GM19452 (cell line): ENCODE results near the gene PARPBP.
"Not testable (repeated sequence)": the region's sequence is repeated elsewhere in the genome, so short reads cannot be mapped to it uniquely, and the experiment has no call there.

Source experiments
- ATAC-seq: cut with Tn5 transposase; IDR thresholded peaks from one replicate; pipeline ENCODE4 v1.9.1; 2021; ENCODE audit not compliant: unreplicated experiment

PARPBP gene

DNA sequence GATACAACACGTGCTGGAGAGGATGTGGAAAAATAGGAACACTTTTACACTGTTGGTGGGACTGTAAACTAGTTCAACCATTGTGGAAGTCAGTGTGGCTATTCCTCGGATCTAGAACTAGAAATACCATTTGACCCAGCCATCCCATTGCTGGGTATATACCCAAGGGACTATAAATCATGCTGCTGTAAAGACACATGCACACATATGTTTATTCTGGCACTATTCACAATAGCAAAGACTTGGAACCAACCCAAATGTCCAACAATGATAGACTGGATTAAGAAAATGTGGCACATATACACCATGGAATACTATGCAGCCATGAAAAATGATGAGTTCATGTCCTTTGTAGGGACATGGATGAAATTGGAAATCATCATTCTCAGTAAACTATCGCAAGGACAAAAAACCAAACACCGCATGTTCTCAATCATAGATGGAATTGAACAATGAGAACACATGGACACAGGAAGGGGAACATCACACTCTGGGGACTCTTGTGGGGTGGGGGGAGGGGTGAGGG lies 27.1 kb downstream of the PARPBP start:
- ATAC-seq: not testable (repeated sequence)

DNA sequence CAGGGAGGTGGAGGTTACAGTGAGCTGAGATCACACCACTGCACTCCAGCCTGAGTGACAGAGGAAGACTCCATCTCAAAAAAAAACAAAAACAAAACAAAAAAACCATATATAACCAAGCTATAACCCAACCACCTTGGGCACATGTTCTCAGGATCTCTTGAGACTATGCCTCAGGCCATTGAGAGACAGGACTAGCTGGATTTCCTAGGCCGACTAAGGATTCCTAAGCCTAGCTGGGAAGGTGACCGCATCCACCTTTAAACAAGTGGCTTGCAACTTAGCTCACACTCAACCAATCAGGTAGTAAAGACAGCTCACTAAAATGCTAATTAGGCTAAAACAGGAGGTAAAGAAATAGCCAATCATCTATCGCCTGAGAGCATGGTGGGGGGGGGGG lies 35.2 kb downstream of the PARPBP start:
- not testable (repeated sequence) for ATAC-seq

DNA sequence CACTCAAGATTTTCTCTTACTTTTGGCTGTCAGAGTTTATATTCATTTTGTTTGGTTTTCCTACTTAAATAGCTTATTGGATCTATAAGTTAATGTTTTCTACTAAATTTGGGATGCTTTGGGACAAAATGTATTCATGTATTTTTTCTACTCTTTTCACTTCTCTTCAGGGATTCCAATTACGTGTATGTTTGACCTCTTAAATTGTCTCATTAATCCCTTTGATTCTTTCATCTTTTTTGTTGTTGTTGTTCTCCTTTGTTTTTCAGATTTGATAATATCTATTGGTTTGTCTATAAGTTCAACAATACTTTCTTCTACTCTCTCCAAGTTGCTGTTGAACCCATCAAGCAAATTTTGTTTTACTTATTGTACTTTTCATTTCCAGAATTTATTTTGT lies 43.4 kb downstream of the PARPBP start:
- ATAC-seq: no peak

DNA sequence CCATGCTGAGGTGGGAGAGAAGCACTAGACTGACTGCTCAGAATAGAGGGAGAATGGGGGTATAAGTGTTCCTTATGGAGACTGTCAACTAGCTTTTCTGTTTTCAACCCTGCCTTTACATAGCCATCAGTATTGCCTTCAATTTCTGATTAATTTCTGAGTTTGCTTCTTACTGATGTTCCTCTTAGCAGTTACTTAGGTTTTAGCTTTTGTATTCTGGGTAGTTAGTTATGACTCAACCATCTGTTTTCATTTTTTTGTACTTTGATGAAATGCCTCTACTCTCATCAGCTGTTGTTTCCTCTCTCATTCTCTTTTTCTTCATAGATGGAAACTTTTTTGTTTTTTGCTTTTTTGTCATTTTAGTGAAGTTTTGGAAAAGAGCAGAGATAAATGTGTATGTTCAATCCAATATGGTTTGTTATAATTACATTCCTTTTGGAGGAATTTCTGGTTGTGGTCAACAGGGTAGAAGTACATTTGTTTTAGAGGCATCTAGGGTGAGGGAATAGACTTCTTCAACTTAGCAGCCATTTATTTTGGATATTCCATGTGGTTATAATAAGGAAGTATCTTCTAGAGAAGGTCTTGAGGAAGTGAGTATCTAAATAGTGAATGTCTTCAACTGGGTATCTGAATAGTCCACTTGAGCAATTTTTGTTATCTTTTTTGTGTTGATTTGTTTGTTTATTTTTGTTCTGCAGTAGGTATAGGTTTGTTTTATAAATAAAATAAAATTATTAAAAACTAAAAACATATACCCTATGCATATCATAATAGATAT lies 48.0 kb downstream of the PARPBP start:
- peak; percentile 51 for ATAC-seq

DNA sequence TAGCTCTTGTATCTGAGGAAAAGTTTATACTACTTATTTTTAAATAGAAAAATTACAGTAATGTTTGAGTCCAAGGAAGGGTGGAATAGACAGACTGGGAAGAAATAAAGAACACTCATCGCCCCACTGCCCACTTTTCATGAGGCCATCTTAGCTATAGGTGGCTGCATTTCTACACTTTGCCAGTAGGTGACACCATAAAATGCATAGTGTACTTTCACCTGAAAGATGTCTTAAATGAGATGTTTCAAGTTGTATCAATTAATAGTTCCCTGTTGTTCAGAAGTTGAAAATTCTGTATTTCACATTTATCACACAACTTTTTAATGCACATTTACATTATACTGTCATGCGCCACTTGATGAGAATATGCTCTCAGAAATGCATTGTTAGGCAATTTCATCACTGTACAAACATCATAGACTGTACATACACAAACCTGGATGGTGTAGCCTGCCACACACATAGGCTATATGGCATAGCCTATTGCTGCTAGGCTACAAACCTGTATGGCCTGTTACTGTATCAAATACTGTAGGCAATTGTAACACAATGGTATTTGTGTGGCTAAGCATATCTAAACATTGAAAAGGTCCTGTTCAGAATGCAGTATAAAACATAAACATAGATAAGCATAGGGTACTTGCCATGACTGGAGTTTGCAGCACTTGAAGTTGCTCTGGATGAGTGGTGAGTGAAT lies 50.1 kb downstream of the PARPBP start:
- ATAC-seq: peak; percentile 55

DNA sequence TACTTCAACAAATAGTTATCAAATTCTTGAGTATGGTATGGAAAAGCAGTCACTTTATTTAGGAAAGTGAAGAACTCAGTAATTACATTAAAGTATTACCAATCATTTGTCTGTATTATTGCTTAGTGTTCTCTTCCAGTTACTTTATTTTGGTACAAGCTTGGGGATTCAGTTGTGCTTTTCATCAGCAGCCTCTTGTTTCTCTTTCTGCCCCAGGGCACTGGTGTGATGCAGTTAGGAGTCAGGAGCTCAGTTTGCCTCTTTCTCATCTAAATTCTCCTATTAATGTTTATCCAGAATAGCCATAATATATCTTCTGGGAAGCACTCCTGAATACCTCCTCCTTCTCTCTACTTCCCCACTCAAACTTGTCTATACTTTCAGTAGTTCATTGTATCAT lies 52.0 kb downstream of the PARPBP start:
- no peak for ATAC-seq

DNA sequence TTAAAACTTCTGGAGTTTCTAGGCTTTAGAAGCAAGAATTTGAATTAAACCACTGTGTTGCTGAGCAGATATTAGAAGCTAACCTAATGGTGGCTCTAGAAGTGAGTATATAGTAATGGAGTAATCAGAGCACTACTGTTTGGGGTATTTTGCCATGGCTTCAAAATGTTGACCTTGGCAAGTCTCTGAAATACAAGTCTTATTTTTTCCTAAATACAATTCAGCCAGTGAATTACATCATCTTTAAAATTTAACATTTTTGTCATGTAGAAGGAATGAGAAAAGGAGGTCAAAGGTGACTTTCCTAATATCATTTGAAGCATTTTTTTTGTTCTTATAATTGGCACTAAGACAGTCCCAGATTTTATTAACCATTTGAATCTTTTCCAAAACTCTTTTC lies 52.5 kb downstream of the PARPBP start:
- no peak for ATAC-seq

DNA sequence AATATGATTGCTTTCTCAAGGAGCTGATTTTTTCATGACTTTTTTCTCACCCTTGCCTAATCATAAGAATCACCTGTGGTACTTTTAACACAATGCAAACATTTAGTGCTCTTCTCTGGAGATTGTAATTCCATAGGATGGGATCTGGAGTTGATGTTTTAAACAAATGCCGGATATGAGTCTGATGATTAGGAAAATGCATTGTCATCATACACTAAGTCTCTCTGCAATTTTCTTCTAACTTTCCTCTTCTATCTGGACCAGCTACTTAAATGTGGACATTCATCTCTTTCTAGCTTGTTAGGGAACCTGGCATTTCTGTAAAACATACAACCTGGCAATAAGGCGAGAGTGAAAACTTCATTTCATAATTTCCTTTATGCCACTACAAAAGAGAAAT lies 54.1 kb downstream of the PARPBP start:
- ATAC-seq: no peak

DNA sequence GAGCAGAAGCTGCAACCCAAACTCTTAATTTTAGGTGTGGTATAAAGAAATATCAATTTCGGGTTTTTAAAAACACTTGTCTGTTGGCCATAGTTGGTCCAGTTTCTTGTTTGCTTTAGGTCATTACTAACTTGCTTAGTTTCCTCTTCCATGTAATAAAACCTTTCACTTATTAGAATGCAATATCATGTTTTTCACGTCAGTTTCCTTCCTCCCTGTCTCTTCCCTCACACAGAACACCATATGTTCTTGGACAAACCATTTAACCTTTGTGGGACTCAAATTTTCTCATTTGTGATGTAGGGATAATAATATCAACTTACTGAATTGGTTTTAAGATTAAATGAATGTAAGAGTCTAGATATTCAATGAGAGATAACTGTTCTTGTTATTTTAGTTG lies 54.8 kb downstream of the PARPBP start:
- ATAC-seq: no peak

DNA sequence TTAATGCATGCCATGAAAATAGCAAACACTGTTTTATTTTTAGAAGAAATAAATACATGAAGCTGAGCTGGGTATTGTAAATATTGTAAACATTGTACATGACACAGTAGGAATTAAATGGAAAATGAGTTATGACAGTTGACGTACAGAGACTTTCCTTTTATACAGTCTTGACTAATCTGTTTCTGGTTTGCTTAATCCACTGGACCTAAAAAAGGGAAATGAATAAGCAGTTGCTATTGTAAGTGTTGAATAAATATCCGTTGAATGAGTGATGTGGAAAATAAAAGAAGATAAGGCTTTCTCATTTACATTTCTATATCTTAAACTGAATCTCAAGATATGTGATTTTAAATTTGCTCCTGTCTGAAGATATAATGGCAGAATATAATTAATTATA lies 62.7 kb downstream of the PARPBP start:
- ATAC-seq: no peak

DNA sequence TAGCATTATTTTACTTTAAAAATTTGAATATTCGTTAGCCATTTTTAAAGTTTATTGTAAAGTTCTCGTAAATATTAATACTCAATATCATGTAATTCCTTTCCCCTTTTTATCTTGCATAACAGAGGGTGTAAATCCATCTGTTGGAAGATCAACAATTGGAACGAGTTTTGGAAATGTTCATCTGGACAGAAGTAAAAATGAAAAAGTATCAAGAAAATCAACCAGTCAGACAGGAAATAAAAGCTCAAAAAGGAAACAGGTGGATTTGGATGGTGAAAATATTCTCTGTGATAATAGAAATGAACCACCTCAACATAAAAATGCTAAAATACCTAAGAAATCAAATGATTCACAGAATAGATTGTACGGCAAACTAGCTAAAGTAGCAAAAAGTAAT lies 75.8 kb downstream of the PARPBP start:
- no peak for ATAC-seq

DNA sequence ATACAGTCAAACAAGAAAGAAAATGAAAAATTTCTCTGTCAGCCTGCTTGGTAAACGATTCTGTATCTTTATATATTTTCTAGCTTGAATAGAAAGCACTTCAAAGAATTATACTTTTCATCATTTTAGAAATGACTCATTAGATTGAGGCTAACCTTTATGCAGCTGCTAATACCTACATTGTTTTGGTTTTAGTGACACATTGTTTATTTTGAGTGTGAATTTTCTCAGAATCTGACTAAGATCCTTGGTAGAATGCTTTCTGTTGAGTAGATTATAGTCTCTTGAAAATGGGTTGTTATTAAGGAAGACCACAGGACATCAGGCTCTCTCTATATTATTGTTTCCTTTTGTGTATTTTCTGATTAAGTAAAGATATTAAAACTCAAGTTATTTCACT lies 77.8 kb downstream of the PARPBP start, which contains the start of gene PMCH:
Gene PMCH, minus strand, starts transcription at position 45 of the 400 bp plus-strand sequence. CDS start 63 bp downstream, outside the sequence.
- peak; percentile 53 for ATAC-seq

DNA sequence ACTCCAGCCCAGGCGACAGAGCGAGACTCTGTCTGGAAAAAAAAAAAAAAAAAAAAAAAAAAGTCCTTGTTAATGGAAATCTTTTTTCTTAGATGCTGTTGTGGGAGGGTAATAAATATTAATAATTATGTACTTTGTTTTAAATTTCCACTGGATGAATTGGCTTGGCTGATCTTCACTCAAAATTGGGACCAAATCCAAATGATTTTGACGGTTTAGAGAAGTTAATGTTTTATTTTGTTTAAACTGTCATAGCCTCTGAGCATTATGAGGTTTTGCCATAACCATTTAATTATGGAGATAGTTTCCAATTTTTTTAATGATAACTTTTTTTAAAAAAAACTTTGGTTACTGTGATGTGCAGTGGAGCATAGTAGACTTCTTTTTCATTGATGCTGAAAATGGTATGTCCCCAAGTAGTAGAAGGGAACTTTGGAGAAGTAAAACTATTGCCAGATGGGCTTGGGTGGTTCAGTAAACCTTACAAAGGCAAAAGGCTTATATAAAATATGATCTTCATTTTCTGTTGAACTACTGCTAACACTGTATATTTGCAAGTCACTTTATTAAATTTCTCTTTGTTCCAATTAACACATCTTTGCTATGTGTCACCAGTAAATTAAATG lies 81.6 kb downstream of the PARPBP start:
- ATAC-seq: no peak

DNA sequence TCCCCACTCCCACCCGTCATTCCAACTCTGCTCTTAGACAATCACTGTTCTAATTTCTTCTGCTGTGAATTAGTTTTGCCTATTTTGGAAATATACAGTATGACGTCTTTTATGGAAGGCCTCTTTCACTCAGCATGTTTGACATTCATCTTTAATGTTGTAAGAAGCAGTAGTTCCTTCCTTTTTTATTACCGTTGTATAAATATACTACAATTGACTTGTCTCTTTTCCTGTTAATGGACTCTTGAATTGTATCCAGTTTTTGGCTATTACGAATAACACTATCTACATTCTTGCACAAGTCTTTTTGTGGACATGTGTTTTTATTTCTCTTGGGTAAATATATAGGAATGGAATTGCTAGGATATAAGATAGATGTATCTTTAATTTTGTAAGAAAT lies 82.6 kb downstream of the PARPBP start:
- ATAC-seq: no peak

DNA sequence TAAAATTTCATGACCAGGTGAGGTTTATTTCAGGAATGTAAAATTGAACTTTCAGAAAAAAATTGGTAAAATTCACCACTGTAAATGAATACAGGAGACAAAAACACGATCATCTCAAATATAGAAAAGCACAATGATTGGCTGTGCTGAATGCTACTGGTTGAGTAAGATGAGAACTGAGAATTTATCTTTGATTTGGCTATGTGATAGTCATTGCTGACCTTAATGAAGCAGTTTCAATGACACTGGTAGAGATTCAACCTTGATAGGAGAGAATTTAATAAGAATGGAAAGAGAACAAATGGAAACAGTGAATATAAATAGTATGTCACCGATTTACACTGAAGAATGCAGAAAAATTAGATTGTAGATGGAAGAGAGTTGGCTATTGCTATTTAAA lies 84.0 kb downstream of the PARPBP start:
- ATAC-seq: no peak

DNA sequence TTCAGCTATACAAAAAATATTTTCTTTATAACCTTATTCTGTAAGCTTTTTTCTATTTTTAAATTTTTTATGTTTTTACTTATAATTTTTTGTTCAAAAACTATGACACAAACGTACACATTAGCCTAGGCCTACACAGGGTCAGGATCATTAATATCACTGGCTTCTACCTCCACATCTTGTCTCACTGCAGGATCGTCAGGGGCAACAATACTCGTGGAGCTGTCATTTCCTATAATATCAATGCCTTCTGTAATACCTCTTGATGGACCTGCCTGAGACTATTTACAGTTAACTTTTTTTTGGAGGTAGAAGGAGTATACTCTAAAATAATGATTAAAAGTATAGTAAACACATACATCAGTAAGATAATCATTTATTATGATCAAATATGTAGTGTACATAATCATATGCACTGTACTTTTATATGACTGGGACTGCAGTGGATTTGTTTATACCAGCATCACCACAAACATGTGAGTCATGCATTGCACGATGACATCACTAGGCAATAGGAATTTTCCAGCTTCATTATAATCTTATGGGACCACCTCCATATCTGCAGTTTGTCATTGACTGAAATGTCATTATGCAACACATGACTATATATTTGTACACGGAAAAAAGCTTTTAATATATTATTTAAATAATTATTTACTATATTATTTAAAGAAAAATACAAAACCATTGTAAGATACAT lies 96.2 kb downstream of the PARPBP start:
- ATAC-seq: no peak

DNA sequence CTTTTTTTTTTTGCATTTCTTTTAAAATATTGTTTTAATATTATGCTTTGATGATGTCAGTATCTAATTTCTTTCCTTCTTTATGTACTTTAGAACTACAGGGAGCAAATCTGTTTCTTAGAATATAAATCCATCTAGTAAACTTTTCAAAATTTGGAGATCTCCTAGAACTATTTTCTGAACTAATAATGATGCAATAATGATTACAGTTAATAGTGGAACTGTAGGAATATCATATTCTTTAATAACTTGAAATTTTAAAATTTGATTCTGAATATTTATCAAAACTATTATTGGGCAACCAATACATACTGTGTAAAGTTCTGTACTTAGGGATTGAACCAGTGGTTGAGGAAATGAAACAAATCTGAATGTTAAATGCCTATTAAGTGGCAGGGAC lies 100.8 kb downstream of the PARPBP start:
- no peak for ATAC-seq

DNA sequence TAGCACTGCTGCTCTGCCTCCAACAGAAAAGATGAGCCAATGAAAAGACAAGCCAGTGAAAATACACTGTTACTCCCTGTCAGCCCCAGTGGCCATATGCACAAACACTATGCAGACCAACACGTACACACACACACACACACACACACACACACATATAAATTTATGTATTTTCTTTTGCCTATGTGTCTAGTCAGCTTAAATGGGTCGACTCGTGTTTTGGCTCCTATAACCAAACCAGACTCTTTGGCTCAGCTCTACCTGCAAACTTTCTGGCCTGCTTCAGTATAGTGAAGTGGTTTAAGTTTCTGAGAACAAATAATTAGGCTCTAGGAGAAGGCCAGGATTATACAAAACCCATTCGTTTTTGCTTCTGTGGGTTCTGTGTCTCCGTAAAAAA lies 108.0 kb downstream of the PARPBP start:
- no peak for ATAC-seq

DNA sequence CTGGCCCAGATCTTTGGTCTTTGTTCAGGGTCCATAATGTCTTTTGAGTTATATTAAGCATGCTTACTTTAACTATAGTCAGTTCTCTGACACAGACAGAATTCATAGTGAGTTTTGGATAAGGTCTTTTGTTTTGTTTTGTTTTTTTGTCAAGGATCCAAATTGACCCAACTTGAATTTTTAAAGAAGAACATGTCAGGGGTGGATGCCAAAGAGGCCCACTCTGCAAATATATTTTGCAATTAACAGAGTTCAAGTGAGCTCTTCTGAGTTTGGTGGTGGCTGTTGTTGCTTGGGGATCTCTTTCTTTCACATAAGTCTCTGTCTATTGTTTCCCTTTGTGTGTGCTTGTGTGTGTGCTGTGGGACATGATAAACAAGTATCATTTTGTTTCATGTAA lies 112.1 kb downstream of the PARPBP start:
- ATAC-seq: no peak

DNA sequence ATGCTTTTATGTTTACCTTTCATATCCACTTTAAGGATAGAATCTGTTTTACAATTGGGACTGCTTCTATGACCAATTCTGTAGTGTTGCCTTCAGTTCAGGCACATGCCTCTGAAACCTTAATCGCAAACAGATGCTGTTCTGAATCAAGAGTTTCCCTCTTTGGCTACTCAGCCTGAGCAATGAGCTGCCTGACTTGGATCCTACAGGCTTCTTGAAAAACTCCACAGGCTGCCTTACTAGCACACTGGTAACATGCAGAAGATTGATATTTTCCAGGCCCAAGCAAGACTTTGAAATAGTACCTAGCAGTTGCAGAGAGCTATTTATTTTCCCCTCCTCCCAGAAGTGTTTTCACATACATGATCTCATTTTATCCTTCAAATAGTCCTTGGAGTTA lies 112.5 kb downstream of the PARPBP start:
- ATAC-seq: no peak

DNA sequence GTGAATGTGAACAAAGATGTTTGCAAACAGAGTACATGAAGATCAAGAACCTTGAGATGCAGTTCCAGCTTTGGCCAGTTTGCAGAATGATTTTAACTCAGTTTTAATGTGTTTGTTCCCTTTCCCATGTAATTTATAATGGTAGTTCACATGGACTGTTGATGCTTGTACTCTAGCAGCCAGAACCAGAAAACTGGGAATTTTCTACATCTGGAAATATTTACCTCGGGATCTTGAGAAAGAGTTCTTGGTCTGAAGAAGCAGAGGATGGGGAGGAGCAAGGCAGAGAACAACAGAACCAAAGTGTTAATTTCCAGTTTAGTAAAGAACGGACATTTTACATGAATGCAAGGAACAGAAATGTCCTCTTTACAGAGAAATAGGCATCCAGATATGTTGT lies 114.6 kb downstream of the PARPBP start:
- no peak for ATAC-seq
